Panc1 (cell line): ENCODE results near the gene USP11. TPM values are rescaled to one million over a fixed set of nuclear protein-coding genes. Genes with fewer than 3 reads are reported as not detected.

Experiments
- ATAC-seq: fragments of 200-7000 bp; cut with Tn5 transposase; 2 replicates; pipeline ENCODE4 v1.9.1; 2020; ENCODE audit warnings: mild to moderate bottlenecking, moderate library complexity
- BruUV-seq: library from RNA; stranded (reverse); fragments of 400-500 nt; replicated peaks from 2 replicates; lab custom pipeline; 2021; lab: Mats Ljungman, UMichigan
- CTCF ChIA-PET: fragments of 300-600 bp; sonication (Branson Sonifier 250); formaldehyde crosslinking; loops from one replicate; lab custom pipeline; 2022; ENCODE audit warnings: antibody characterized with exemption; lab: Charles Lee
- POLR2A ChIA-PET: fragments of 300-600 bp; sonication (Branson Sonifier 250); formaldehyde crosslinking; loops from one replicate; lab custom pipeline; 2022; ENCODE audit warnings: antibody characterized with exemption; lab: Charles Lee
- DNase-seq: peaks from one replicate; pipeline ENCODE4 v3.0.0-alpha.2; 2010; ENCODE audit warnings: low read depth, low spot score
- H3K27ac ChIP-seq: 2 replicates; pipeline ENCODE4 v1.5.1; 2011; ENCODE audit warnings: mild to moderate bottlenecking, low read length, inconsistent platforms
- H3K27me3 ChIP-seq: fragments of 200-500 bp; sonication (Bioruptor generic); 2 replicates; pipeline ENCODE4 v1.6.0; 2014; ENCODE audit warnings: low read length, inconsistent platforms; ENCODE audit not compliant: control insufficient read depth, insufficient read depth
- H3K36me3 ChIP-seq: fragments of 200-500 bp; sonication (Bioruptor generic); 2 replicates; pipeline ENCODE4 v1.5.1; 2014; ENCODE audit warnings: inconsistent platforms, mild to moderate bottlenecking, low read length, moderate library complexity; ENCODE audit not compliant: control insufficient read depth, insufficient read depth
- H3K4me1 ChIP-seq: 2 replicates; pipeline ENCODE4 v1.5.1; 2011; ENCODE audit warnings: inconsistent platforms, mild to moderate bottlenecking, low read length, moderate library complexity; ENCODE audit not compliant: control insufficient read depth, insufficient read depth
- H3K4me3 ChIP-seq, 2 experiments: 2 replicates each; pipeline ENCODE4 v1.5.1; 2011 to 2012; ENCODE audit warnings: low read depth in 2 of 2, low read length in 2 of 2, mild to moderate bottlenecking in 2 of 2, inconsistent platforms in 1 of 2, moderate library complexity in 1 of 2
- H3K9me3 ChIP-seq: fragments of 200-500 bp; sonication (Bioruptor generic); 2 replicates; pipeline ENCODE4 v1.5.1; 2014; ENCODE audit warnings: low read depth, mild to moderate bottlenecking, inconsistent platforms, low read length, moderate library complexity; ENCODE audit not compliant: control insufficient read depth, insufficient read depth
- POLR2AphosphoS5 ChIP-seq: IDR thresholded peaks from 2 replicates; pipeline ENCODE4 v1.6.1; 2012; ENCODE audit warnings: mild to moderate bottlenecking, low read depth, low read length, moderate library complexity
- SIN3A ChIP-seq: IDR thresholded peaks from 2 replicates; pipeline ENCODE4 v1.6.1; 2012; ENCODE audit warnings: low read depth, mild to moderate bottlenecking, low read length, moderate library complexity, borderline replicate concordance; ENCODE audit not compliant: insufficient read depth
- TCF7L2 ChIP-seq: IDR thresholded peaks from 2 replicates; pipeline ENCODE4 v1.6.1; 2011; ENCODE audit warnings: mild to moderate bottlenecking, low read depth, low read length, inconsistent platforms
- in situ Hi-C: cut with HindIII; loops from 2 replicates; pipeline ENCODE4 v1.10.0; 2016; ENCODE audit warnings: low sequenced_read_pairs, low pct_unique_long_range_greater_than_20kb
- intact Hi-C: fragments of 100-400 bp; cut with micrococcal nuclease; formaldehyde crosslinking; loops from one replicate; pipeline ENCODE4 v1.10.0; 2022; ENCODE audit not compliant: unreplicated experiment
- total RNA-seq: library from RNA; stranded (reverse); gene quantifications from one replicate; pipeline ENCODE4 v1.2.1, GENCODE V29; 2021; ENCODE audit not compliant: unreplicated experiment
- TF ChIP-seq, protein P1 (sequence below), 2 experiments: IDR thresholded peaks; 2 replicates each; pipeline ENCODE4 v1.6.1; 2011 to 2012; ENCODE audit warnings: low read depth in 2 of 2, control low read depth in 1 of 2, low read length in 1 of 2, mild to moderate bottlenecking in 1 of 2, moderate library complexity in 1 of 2; ENCODE audit not compliant: insufficient read depth in 1 of 2
- TF ChIP-seq, protein P2 (sequence below): fragments of 450-650 bp; IDR thresholded peaks from 2 replicates; pipeline ENCODE4 v1.5.1; 2017; ENCODE audit warnings: mild to moderate bottlenecking

The USP11 gene
- total RNA-seq, 1 experiment from 2014 or later, result 82.4 TPM

DNA sequence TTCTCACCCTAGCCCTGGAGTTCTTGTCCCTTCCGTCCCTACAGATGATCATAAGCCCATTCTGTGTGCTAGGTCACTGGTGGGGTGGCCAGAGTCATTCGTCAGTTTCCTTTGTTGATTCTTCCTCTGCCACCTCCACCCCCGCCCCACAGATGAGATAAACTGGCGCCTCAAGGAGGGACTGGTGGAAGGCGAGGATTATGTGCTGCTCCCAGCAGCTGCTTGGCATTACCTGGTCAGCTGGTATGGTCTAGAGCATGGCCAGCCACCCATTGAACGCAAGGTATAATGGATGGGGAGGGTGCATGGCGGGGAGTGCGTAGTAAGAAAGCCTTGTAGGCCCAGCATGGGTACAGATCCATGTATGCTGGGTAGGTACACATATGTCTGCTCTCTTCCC is 6.4 kb downstream of the USP11 start:
- TF ChIP-seq, protein P1, sequence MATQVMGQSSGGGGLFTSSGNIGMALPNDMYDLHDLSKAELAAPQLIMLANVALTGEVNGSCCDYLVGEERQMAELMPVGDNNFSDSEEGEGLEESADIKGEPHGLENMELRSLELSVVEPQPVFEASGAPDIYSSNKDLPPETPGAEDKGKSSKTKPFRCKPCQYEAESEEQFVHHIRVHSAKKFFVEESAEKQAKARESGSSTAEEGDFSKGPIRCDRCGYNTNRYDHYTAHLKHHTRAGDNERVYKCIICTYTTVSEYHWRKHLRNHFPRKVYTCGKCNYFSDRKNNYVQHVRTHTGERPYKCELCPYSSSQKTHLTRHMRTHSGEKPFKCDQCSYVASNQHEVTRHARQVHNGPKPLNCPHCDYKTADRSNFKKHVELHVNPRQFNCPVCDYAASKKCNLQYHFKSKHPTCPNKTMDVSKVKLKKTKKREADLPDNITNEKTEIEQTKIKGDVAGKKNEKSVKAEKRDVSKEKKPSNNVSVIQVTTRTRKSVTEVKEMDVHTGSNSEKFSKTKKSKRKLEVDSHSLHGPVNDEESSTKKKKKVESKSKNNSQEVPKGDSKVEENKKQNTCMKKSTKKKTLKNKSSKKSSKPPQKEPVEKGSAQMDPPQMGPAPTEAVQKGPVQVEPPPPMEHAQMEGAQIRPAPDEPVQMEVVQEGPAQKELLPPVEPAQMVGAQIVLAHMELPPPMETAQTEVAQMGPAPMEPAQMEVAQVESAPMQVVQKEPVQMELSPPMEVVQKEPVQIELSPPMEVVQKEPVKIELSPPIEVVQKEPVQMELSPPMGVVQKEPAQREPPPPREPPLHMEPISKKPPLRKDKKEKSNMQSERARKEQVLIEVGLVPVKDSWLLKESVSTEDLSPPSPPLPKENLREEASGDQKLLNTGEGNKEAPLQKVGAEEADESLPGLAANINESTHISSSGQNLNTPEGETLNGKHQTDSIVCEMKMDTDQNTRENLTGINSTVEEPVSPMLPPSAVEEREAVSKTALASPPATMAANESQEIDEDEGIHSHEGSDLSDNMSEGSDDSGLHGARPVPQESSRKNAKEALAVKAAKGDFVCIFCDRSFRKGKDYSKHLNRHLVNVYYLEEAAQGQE (IDR thresholded peaks at IDR 0.05; ENCODE audit: insufficient read depth in 1 of 2, low read depth in 2 of 2, low read length in 1 of 2), result no peak
- TF ChIP-seq TCF7L2, result no peak
- TF ChIP-seq, protein P2, sequence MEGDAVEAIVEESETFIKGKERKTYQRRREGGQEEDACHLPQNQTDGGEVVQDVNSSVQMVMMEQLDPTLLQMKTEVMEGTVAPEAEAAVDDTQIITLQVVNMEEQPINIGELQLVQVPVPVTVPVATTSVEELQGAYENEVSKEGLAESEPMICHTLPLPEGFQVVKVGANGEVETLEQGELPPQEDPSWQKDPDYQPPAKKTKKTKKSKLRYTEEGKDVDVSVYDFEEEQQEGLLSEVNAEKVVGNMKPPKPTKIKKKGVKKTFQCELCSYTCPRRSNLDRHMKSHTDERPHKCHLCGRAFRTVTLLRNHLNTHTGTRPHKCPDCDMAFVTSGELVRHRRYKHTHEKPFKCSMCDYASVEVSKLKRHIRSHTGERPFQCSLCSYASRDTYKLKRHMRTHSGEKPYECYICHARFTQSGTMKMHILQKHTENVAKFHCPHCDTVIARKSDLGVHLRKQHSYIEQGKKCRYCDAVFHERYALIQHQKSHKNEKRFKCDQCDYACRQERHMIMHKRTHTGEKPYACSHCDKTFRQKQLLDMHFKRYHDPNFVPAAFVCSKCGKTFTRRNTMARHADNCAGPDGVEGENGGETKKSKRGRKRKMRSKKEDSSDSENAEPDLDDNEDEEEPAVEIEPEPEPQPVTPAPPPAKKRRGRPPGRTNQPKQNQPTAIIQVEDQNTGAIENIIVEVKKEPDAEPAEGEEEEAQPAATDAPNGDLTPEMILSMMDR, result no peak
- no peak for TF ChIP-seq POLR2AphosphoS5
- TF ChIP-seq SIN3A, result no peak
- H3K4me3 ChIP-seq, result no peak overlapping the region
- no TSS peak for BruUV-seq
- no peak for ATAC-seq
- intact Hi-C loops (no loop called here), in situ Hi-C loops (no loop called here)
- H3K9me3 ChIP-seq, result no peaks in the 10 kb centered on the region
- peaks cover 4% of the 10 kb centered on the region; the same call in 1 of the 2 replicates for H3K4me1 ChIP-seq
- H3K27ac ChIP-seq, result no peak overlapping the region
- no peaks in the 10 kb centered on the region; the same call in none of the 2 replicates for H3K36me3 ChIP-seq
- no peak for DNase-seq
- POLR2A ChIA-PET, result no interaction called here
- CTCF ChIA-PET, result no interaction called here
- H3K27me3 ChIP-seq, result no peaks in the 10 kb centered on the region

DNA sequence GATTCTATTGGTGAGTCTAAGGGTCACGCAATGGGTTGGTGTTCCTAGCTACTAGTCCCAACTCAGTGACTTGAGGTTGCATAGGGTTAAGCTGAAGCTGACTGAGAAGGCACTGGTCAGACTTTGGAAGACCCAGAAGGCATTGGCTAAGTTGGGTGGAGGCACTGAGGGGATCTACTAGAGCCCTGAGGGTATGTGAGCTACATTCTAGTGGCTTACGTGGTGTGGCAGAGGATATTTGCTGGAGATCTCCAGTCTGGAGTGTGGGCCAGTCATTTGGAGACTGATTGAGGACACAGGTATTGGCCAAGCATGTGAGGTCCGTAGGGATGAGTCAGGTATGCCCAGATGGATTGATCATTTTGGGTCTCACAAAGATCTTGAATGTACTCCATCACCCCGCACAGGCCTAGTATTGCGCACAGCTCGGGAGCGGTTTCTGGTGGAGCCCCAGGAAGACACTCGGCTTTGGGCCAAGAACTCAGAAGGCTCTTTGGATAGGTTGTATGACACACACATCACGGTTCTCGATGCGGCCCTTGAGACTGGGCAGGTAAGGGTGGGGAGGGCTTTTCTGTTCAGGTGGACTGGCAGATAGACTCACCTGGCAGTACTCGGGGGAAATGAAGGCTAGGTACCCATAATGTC is 7.2 kb downstream of the USP11 start:
- intact Hi-C loops (no loop called here), in situ Hi-C loops (no loop called here)
- POLR2A ChIA-PET, result no interaction called here
- Histone ChIP-seq H3K27ac (no peak overlapping the region), H3K9me3 (no peaks in the 10 kb centered on the region), H3K36me3 (no peaks in the 10 kb centered on the region; the same call in none of the 2 replicates), H3K4me1 (peaks cover under 1% of the 10 kb centered on the region; the same call in 1 of the 2 replicates), H3K27me3 (no peaks in the 10 kb centered on the region), H3K4me3 (no peak overlapping the region)
- ATAC-seq, result no peak
- BruUV-seq, result no TSS peak
- TF ChIP-seq SIN3A, result no peak
- TF ChIP-seq TCF7L2, result no peak
- TF ChIP-seq, protein P2, result no peak
- TF ChIP-seq, protein P1 (IDR thresholded peaks at IDR 0.05; ENCODE audit: insufficient read depth in 1 of 2, low read depth in 2 of 2, low read length in 1 of 2), result no peak
- no peak for TF ChIP-seq POLR2AphosphoS5
- DNase-seq, result no peak
- CTCF ChIA-PET, result no interaction called here
